Natural killer cell (primary cell): Measurements from ENCODE around the gene XKR8. TPM values are rescaled to one million over a fixed set of nuclear protein-coding genes. Genes with fewer than 3 reads are reported as not detected.
A peak's percentile ranks its signal among the peaks of the same experiment; 100 is the strongest.

ENCODE experiments used
- ATAC-seq, 3 donors: fragments of 150-1000 bp in 2 of 3; fragments of 200-7000 bp in 1 of 3; cut with Tn5 transposase; 1 replicate in 1 of 3; 2 replicates in 2 of 3; pipeline ENCODE4 v1.10.0; 2021; ENCODE audit warnings: mild to moderate bottlenecking in 2 of 3, moderate library complexity in 2 of 3
- DNase-seq, 2 donors: peaks; one replicate each; pipeline versions ENCODE4 v3.0.0 to v3.0.0-alpha.2; 2013 to 2021; ENCODE audit warnings: mixed read lengths in 1 of 2
- H3K27ac ChIP-seq: one replicate; pipeline ENCODE4 v1.5.1; 2013; ENCODE audit warnings: mild to moderate bottlenecking, low read length
- H3K27me3 ChIP-seq: one replicate; pipeline ENCODE4 v1.6.1; 2013; ENCODE audit warnings: low read length; ENCODE audit not compliant: control insufficient read depth, insufficient read depth
- H3K36me3 ChIP-seq: one replicate; pipeline ENCODE4 v1.6.1; 2013; ENCODE audit warnings: low read length; ENCODE audit not compliant: control insufficient read depth, insufficient read depth
- H3K4me1 ChIP-seq: one replicate; pipeline ENCODE4 v1.6.1; 2013; ENCODE audit warnings: low read length; ENCODE audit not compliant: control insufficient read depth, insufficient read depth
- H3K4me3 ChIP-seq: one replicate; pipeline ENCODE4 v1.5.1; 2013; ENCODE audit warnings: low read length
- H3K9me3 ChIP-seq: one replicate; pipeline ENCODE4 v1.6.1; 2013; ENCODE audit warnings: low read length; ENCODE audit not compliant: control insufficient read depth, insufficient read depth
- H3K27ac Mint-ChIP-seq, 2 donors: one replicate each; pipeline ENCODE4 v1.8.0; 2022; ENCODE audit warnings: mild to moderate bottlenecking in 2 of 2, mixed read lengths in 2 of 2, moderate library complexity in 1 of 2
- H3K27me3 Mint-ChIP-seq, 2 donors: one replicate each; pipeline ENCODE4 v1.8.0; 2022; ENCODE audit warnings: low read depth in 2 of 2, mixed read lengths in 2 of 2
- H3K36me3 Mint-ChIP-seq: one replicate; pipeline ENCODE4 v1.8.0; 2022; ENCODE audit warnings: mixed read lengths
- H3K4me1 Mint-ChIP-seq, 2 donors: one replicate each; pipeline ENCODE4 v1.8.0; 2022; ENCODE audit warnings: mixed read lengths in 2 of 2
- H3K4me3 Mint-ChIP-seq: one replicate; pipeline ENCODE4 v1.8.0; 2022; ENCODE audit warnings: mild to moderate bottlenecking, moderate library complexity, mixed read lengths
- H3K9me3 Mint-ChIP-seq, 2 donors: one replicate each; pipeline ENCODE4 v1.8.0; 2022; ENCODE audit warnings: mixed read lengths in 2 of 2
- WGBS: methylation state at CpG from one replicate; pipeline ENCODE4 v1.1.7; 2013; ENCODE audit warnings: missing lambda C conversion rate; ENCODE audit not compliant: insufficient coverage; 5-methylcytosine and 5-hydroxymethylcytosine counted together
- intact Hi-C: fragments of 100-400 bp; cut with micrococcal nuclease; formaldehyde crosslinking; loops from one replicate; pipeline ENCODE4 v1.14.2; 2022
- total RNA-seq, 4 donors: library from RNA; stranded (reverse); fragments of 120-200 nt in 1 of 4; gene quantifications; one replicate each; pipeline versions ENCODE4 v1.2.3 to v1.2.4, GENCODE V29; 2013 to 2022
- TF ChIP-seq, protein P1 (sequence below): fragments of 200-600 bp; IDR thresholded peaks from one replicate; pipeline ENCODE4 v1.8.0; 2022; ENCODE audit warnings: antibody characterized with exemption

XKR8 gene
- total RNA-seq, 3 donors from 2014 or later (not counting 1 experiment from before 2014, with no cell fraction given) = 8.0 to 16.8 (median 15.5) TPM

DNA sequence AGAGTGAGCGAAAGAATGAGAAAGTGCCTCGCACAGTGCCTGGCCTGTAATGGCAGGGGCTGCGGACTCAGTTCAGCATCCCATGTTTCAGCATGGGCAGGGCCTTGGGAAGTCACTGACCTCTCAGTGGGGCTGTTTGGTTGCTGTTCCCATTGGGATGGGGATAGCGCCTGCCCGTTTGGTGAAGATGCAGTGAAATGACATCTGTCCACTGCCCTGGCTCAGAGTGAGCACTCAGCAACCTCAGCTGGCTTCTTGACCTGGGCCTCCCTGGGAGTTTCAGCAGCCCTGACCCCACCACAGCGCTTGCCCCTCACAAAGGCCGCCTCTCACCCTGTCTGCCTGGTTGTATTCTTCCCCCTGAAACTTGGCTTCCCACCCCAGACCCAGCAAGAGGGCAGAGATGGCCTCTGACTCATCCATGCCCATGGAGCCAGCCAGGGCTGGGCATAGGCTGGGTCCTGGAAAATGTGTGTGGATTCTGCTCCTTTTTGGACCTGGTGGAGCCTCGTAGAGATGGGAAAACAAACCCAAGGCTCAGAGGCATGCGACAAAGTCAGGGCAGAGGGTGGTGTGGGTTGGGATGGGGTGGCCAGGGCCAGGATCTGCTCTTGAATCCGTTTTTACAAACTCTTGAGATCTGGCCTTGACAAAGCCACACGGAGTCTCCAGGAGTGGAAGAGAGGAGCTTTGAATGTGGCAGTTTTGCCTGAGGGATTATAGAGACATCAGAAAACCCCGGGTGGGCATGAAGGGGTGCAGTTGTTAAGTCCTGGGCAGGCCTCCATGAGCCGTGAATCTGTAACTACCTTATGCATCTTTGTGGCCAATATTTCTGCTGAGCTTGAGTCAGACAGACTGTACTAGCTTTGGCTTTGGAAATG is 1.2 kb downstream of the XKR8 start:
- Mint-ChIP-seq H3K27me3 (no peaks in the 10 kb centered on the region), H3K4me3 (peak overlapping the region; percentile 86), H3K27ac (peak overlapping the region; percentile 70 to 80), H3K36me3 (no peaks in the 10 kb centered on the region), H3K4me1 (peaks cover 12 to 28% of the 10 kb centered on the region in 2 donors), H3K9me3 (no peaks in the 10 kb centered on the region)
- WGBS = 85% methylated on average over 13 of the region's 13 CpGs
- H3K27me3 ChIP-seq = no peaks in the 10 kb centered on the region
- TF ChIP-seq, protein P1, sequence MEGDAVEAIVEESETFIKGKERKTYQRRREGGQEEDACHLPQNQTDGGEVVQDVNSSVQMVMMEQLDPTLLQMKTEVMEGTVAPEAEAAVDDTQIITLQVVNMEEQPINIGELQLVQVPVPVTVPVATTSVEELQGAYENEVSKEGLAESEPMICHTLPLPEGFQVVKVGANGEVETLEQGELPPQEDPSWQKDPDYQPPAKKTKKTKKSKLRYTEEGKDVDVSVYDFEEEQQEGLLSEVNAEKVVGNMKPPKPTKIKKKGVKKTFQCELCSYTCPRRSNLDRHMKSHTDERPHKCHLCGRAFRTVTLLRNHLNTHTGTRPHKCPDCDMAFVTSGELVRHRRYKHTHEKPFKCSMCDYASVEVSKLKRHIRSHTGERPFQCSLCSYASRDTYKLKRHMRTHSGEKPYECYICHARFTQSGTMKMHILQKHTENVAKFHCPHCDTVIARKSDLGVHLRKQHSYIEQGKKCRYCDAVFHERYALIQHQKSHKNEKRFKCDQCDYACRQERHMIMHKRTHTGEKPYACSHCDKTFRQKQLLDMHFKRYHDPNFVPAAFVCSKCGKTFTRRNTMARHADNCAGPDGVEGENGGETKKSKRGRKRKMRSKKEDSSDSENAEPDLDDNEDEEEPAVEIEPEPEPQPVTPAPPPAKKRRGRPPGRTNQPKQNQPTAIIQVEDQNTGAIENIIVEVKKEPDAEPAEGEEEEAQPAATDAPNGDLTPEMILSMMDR = no peak
- no peak for ATAC-seq
- H3K4me1 ChIP-seq = peaks cover 30% of the 10 kb centered on the region
- intact Hi-C loops = no loop called here
- H3K4me3 ChIP-seq = peak overlapping the region; percentile 83
- H3K9me3 ChIP-seq = no peaks in the 10 kb centered on the region
- H3K27ac ChIP-seq = peak overlapping the region; percentile 46
- DNase-seq = no peak
- H3K36me3 ChIP-seq = peaks cover 17% of the 10 kb centered on the region

DNA sequence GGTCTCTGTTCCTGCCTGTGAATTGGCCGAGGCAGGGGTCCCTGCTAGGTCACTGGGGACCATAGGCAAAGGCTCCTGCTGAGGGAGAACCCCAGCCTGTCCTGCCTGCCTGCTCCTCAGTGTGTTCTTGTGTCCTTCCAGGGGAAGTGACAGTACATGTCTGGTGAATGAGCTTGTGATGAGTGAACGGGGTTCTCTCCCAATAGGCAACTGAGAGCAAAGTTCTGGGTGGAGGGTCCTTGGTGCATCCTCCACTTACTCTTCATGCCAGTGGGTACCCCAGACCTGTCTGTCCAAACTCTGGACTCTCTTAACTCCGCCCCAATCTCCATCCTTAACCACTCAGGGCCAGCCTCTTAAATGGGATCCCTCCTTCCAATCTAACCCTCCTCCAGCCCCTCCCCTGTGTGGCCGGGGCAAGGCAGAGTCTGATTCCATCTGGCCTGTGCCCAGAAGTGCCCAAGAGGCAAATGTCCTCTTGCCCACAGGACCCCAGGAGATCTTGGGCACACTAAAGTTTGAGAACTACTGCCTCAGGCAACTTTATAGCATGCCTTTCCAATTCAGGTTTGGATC is 2.0 kb downstream of the XKR8 start:
- Mint-ChIP-seq H3K27ac (peak overlapping the region; percentile 70 to 80), H3K36me3 (no peaks in the 10 kb centered on the region), H3K27me3 (no peaks in the 10 kb centered on the region), H3K9me3 (no peaks in the 10 kb centered on the region), H3K4me3 (peak overlapping the region; percentile 86), H3K4me1 (peaks cover 12 to 32% of the 10 kb centered on the region in 2 donors)
- intact Hi-C loops = no loop called here
- no peaks in the 10 kb centered on the region for H3K9me3 ChIP-seq
- ATAC-seq = no peak
- H3K27ac ChIP-seq = no peak overlapping the region
- H3K27me3 ChIP-seq = no peaks in the 10 kb centered on the region
- TF ChIP-seq, protein P1 = no peak
- WGBS = 67% methylated on average over 4 of the region's 4 CpGs
- H3K36me3 ChIP-seq = peaks cover 21% of the 10 kb centered on the region
- H3K4me1 ChIP-seq = peaks cover 30% of the 10 kb centered on the region
- no peak overlapping the region for H3K4me3 ChIP-seq
- no peak for DNase-seq

DNA sequence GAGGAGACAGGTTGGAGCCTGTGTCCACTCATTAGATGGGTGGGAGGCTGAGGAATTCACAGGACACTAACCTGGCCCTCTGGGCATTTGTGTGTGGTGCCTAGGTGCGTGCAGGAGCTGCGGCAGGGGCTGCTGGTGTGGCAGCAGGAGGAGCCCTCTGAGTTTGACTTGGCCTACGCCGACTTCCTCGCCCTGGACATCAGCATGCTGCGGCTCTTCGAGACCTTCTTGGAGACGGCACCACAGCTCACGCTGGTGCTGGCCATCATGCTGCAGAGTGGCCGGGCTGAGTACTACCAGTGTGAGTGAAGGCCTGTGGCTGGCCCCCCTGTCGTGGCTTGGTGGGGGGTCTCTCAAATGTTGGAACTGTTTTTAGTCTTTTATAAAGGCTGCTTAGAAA is 3.6 kb downstream of the XKR8 start:
- H3K4me3 Mint-ChIP-seq = no peak overlapping the region
- Histone ChIP-seq H3K36me3 (peaks cover 33% of the 10 kb centered on the region), H3K9me3 (no peaks in the 10 kb centered on the region), H3K4me3 (no peak overlapping the region), H3K27ac (no peak overlapping the region), H3K27me3 (no peaks in the 10 kb centered on the region), H3K4me1 (peaks cover 30% of the 10 kb centered on the region)
- no peaks in the 10 kb centered on the region for H3K9me3 Mint-ChIP-seq
- TF ChIP-seq, protein P1 = no peak
- no peak for ATAC-seq
- peak overlapping the region in 1 of 2 donors; percentile 35 for H3K27ac Mint-ChIP-seq
- DNase-seq = no peak
- WGBS = 97% methylated on average over 11 of the region's 11 CpGs
- no peaks in the 10 kb centered on the region for H3K36me3 Mint-ChIP-seq
- intact Hi-C loops = no loop called here
- no peaks in the 10 kb centered on the region for H3K27me3 Mint-ChIP-seq
- peaks cover 12 to 41% of the 10 kb centered on the region in 2 donors for H3K4me1 Mint-ChIP-seq
